ENCODE results near the gene TMPRSS3. TPM values are rescaled to one million over a fixed set of nuclear protein-coding genes. Genes with fewer than 3 reads are reported as not detected.
A peak's percentile ranks its signal among the peaks of the same experiment; 100 is the strongest.

The TMPRSS3 gene
- total RNA-seq, 1 donor from 2014 or later, result 0.32 TPM

GRCh38 chr21:42370894-42371654 lies 24.8 kb downstream of the TMPRSS3 start:
- no peak for ATAC-seq

GRCh38 chr21:42369821-42370220 lies 26.0 kb downstream of the TMPRSS3 start:
- ATAC-seq, result no peak

- no peak for ATAC-seq
Observed at GRCh38 chr21:42367367-42368165, 28.3 kb downstream of the TMPRSS3 start.

- peak; percentile 36 for ATAC-seq
Observed at GRCh38 chr21:42366292-42367010, 29.4 kb downstream of the TMPRSS3 start, which contains the start of gene TFF1. TFF1 (minus strand) TSS chr21:42366535; CDS start chr21:42366495, 40 bp downstream.

GRCh38 chr21:42365770-42366169 lies 30.1 kb downstream of the TMPRSS3 start:
- no peak for ATAC-seq

DNA sequence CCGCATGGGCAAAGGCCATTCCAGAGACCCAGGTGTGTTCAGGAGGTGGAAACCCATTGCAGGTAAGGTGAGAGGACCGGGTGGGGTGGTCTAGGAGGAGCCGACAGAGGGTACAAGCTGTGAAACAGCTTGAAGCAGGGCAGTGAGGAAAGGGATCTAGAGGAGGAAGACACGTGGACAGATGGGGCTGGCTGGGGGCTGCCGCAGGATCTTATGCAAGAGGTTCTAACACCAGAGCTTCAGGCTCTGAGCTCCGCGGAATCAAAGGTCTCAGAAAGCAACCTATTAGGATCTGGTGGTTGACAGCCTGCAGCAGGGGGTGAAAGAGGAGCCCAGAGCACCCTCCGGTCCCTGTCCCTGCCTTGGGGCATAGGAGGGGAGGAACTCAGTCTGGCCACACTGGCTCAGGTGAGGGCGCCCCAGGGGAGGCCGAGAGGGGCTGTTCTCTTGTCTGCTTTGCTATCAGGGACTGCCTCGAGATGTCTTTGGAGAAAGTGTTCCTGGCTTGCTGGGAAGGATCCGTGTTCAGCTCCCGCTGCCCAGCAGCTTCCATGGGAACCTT lies 31.5 kb downstream of the TMPRSS3 start:
- ATAC-seq, result no peak

GRCh38 chr21:42363312-42363711 lies 32.5 kb downstream of the TMPRSS3 start:
- no peak for ATAC-seq

GRCh38 chr21:42362700-42363099 lies 33.2 kb downstream of the TMPRSS3 start:
- ATAC-seq, result no peak

DNA sequence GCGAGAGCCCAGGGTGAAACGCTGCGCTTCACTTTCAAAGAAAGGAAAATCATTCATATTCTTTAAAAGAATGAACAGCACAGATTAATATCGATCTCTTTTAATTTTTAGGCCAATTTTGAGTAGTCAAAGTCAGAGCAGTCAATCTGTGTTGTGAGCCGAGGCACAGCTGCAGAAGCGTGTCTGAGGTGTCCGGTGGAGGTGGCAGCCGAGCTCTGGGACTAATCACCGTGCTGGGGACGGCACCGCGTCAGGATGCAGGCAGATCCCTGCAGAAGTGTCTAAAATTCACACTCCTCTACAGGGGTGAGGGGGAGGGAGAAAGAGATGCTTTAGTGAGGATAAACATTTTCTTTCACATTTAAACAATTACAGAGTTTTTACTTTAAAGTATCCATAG lies 33.7 kb downstream of the TMPRSS3 start:
- no peak for ATAC-seq

DNA sequence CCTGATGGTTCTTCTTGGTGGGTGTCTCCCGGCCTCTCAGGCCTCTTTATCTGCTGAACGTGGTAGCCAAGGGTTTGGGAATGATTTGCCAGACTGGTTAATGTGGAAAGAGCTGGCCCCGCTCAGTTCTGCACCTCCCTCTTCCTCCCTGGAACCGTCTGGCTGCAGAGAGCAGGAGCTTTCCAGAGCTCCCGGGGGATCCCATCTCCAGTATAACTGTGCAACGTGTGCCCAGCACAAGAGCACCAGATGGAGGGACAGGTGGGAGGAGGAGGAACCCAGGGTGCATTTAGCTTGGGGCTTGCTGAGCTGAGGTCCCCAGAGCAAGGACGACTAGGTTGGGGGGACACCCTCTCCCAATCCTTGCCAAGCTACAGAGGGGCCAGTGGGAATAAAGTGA lies 34.6 kb downstream of the TMPRSS3 start:
- no peak for ATAC-seq

GRCh38 chr21:42360317-42360716 lies 35.5 kb downstream of the TMPRSS3 start:
- ATAC-seq, result no peak

DNA sequence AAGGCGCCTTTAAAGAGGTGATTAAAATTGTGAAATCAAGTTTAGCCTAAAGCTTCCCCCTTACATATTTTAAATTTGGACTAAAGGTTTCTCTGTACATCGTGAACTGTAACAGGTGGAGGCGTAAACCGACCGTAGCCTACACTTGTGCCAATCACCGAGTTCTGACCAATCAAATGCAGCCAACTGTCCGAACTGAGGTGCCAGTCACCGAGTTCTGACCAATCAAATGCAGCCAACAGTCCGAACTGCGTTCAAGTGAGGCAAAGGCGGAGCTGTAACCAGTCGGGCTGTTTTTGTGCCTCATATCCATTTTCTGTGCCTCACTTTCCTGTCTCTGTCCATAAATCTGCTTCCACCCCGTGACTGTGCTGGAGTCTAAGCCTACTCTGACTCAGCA lies 36.9 kb downstream of the TMPRSS3 start:
- ATAC-seq, result peak; percentile 46

DNA sequence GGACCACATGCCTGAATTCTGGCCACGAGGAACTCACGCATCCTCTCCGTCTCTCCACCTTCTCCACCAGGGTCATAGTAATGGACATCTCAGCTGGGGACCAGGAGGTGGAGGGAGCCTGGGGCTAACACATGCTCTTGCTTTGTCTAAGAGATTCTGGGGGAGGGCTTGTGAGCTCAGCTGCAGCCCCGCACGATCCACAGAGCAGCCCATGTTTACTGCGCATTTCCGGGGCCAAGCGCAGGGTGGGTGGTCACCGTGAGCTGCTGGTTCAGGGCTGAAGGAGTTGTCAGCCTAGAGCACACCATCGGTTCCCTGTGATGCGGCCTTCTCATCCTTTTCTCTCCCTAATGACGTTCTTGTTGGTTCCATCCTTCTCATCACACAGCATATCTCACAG lies 37.6 kb downstream of the TMPRSS3 start:
- ATAC-seq, result no peak

DNA sequence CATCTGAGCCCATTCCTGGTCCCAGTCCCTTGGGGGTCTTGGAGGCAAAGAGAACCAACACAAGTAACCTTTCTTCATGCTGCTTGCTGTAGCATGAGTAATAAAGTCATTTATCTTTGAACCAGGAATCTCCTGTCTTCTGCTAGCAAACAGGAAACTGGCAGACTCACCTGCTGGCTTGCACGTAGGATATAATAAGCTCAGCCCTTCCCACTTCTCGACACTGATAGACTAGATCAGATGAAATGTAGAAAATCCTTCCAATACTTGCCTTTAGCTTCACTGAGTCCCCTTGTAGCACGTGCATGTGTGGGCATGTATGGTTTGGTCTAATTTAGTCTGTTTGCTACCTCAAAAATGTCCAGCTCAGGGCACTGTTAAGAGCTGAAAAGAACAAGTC lies 38.5 kb downstream of the TMPRSS3 start:
- no peak for ATAC-seq

DNA sequence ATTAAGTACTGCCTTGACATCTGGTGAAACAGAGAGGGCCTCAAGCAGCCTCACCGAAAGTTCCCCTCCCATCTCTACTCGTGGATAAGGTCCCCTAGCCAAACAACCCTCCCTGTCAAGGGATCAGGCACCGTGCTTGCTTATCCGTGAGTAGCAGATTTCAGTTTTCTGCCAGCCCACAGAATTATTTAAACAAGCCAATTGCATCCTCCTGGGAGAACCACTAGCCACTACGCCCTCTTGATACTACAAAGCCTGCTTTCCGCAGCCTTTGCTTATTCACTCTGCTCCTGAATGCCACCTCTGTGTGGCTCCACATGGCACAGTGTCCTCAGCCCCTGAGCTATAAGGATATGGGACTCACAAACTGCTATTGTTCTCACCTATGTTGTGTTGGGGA lies 39.2 kb downstream of the TMPRSS3 start:
- ATAC-seq, result no peak

DNA sequence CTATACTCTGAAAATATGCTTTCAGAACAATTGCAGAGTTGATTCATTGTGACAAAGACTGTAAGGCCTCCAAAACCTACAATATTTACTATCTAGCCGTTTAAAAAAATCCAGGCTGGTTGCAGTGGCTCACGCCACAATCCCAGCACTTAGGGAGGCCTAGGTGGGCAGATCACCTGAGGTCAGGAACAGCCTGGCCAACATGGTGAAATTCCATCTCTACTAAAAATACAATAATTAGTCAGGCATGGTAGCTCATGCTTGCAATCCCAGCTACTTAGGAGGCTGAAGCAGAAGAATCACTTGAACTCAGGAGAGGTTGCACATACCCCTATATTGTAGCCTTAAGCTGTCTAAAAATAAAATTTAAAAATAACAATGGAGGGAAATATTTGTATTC lies 39.8 kb downstream of the TMPRSS3 start:
- ATAC-seq, result no peak

DNA sequence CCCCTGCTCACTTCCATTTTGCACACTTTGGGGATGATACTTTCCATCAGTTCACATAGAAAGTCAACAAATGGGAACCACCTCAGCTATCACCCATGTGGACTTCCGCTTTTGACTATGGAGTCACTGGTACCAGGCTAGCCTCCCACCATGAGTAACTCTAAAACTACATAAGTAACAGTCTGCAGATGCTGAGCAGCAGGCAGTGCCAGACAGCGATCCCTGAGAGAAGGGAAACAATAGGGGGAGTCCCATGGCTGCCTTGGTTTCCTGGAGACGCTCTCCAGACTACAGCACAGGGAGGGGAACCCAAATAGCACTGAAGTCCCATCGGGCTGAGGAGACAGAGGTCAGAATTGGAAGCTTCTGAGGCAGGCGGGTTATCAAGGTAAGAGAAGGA lies 42.2 kb downstream of the TMPRSS3 start:
- ATAC-seq, result no peak

GRCh38 chr21:42352441-42353095 lies 43.3 kb downstream of the TMPRSS3 start:
- ATAC-seq, result no peak

- ATAC-seq, result no peak
Observed at GRCh38 chr21:42351626-42352440, 44.0 kb downstream of the TMPRSS3 start.

DNA sequence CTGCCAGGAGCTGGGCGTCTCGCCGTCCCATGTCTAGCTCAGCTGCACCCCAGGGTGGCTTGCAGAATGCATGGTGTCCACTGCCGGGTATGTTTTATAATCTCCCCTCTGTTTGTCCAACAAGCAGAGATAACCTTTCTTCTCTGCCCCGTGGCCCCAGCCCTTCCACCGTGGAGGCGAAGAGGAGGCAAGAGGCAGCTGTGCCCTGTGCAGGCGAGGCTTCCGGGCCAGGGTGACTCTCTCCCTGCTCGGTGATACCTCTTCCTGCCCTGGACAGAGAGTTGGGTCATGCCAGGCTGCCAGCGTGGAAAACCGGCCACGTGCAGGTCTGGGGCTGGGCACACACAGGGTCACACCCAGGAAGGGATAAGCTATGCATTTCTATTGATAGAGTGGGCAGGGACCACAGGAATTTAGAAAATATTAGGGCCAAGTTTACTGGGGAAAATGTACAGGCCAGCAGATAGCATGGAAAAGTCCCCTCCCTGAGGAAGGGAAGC lies 44.9 kb downstream of the TMPRSS3 start, which contains the start of gene TFF2:
Gene TFF2, minus strand, starts transcription at position 68 of the 500 bp plus-strand sequence. Its CDS starts 37 bp downstream, at position 31.
- no peak for ATAC-seq

- no peak for ATAC-seq
Observed at GRCh38 chr21:42350318-42350910, 45.4 kb downstream of the TMPRSS3 start.

Measured in esophagus mucosa (tissue), 1 donor.